PC-9 (cell line): ENCODE measurements around the gene STX1A.

Source experiments
- CTCF ChIP-seq: fragments of 200-600 bp; sonication (generic); conservative IDR thresholded peaks from 2 replicates; pipeline ENCODE4 v1.6.1; 2017; ENCODE audit warnings: mixed run types, antibody characterized with exemption, mild to moderate bottlenecking, moderate library complexity
- EZH2 ChIP-seq: fragments of 200-600 bp; sonication (generic); IDR thresholded peaks from 2 replicates; pipeline ENCODE4 v1.8.0; 2017; ENCODE audit warnings: antibody characterized with exemption, low read depth

GRCh38 chr7:73649576-73649975 is 69.9 kb downstream of the STX1A start:
- TF ChIP-seq CTCF, result no peak
- TF ChIP-seq EZH2, result no peak
